ENCODE data around the gene ALKBH2. TPM values are rescaled to one million over a fixed set of nuclear protein-coding genes. Genes with fewer than 3 reads are reported as not detected.

ALKBH2 gene
- total and polyA plus RNA-seq, 2 of the 8 experiments (the other 6 are each of a cell fraction or from before 2014, with no cell fraction given): 19.1 to 22.5 TPM

DNA sequence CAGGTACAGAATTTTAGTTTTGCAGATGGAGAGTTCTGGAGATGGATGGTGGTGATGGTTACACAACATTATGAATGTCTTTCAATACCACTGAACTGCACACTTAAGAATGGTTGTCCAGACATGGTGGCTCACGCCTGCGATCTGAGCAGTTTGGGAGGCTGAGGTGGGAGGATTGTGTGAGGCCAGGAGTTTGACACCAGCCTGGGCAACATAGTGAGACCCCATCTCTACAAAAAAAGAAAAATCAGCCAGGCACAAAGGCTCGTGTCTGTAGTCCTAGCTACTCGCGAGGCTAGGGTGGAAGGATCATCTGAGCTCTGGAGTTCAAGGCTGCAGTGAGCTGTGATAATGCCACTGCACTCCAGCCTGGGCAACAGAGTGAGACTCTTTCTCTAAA lies 49.0 kb downstream of the ALKBH2 start (continued):
- TF ChIP-seq TBP (IDR thresholded peaks at IDR 0.05; ENCODE audit: low read depth, low read length) (no peak), KDM5A (IDR thresholded peaks at IDR 0.05; ENCODE audit: low read length) (no peak), CHD2 (IDR thresholded peaks at IDR 0.05; ENCODE audit: low read length) (no peak), TAF7 (optimal IDR thresholded peaks at IDR 0.05; ENCODE audit: borderline replicate concordance, low read depth, low read length) (no peak), HDAC6 (IDR thresholded peaks at IDR 0.05; ENCODE audit: low read depth, low read length) (no peak), NANOG (IDR thresholded peaks at IDR 0.05; ENCODE audit: insufficient read depth, low read depth, low read length, poor library complexity, severe bottlenecking) (no peak), MAFK (IDR thresholded peaks at IDR 0.05; ENCODE audit: low read depth, low read length) (no peak)

Small RNAs within 50 kb of the gene (small RNA-seq; reads per million reads assigned to genes)
- gene RNA5SP372 (ENCODE audit: insufficient read depth): not detected

Other genes with a start within 250 kb of the ALKBH2 start
- 17.0 and 17.9 TPM in 2 replicates for gene SSH1, start 235.9 kb downstream of the ALKBH2 start, total RNA-seq (2021; fragmentation: NEBNext Ultra II Directional; extraction: Animal tissue kit (Norgen Biotek cat#: 25700))
- 5.3 and 8.0 TPM in 2 replicates for gene SSH1, start 235.9 kb downstream of the ALKBH2 start, polyA plus RNA-seq (2011; rRNA removed)
- not detected in 2 replicates for gene DAO, start 213.4 kb downstream of the ALKBH2 start, total RNA-seq (2021; fragmentation: NEBNext Ultra II Directional; extraction: Animal tissue kit (Norgen Biotek cat#: 25700))
- gene DAO, start 213.4 kb downstream of the ALKBH2 start, polyA plus RNA-seq (2011; rRNA removed): not detected in 2 replicates
- gene SVOP, start 72.4 kb downstream of the ALKBH2 start, total RNA-seq (2021; fragmentation: NEBNext Ultra II Directional; extraction: Animal tissue kit (Norgen Biotek cat#: 25700)): 0.33 TPM in 1 of 2 replicates, not detected in the other
- gene SVOP, start 72.4 kb downstream of the ALKBH2 start, polyA plus RNA-seq (2011; rRNA removed): 0.05 and 0.06 TPM in 2 replicates
- gene USP30, start 40.9 kb downstream of the ALKBH2 start, total RNA-seq (2021; fragmentation: NEBNext Ultra II Directional; extraction: Animal tissue kit (Norgen Biotek cat#: 25700)): 6.6 and 7.0 TPM in 2 replicates
- 12.2 and 14.6 TPM in 2 replicates for gene USP30, start 40.9 kb downstream of the ALKBH2 start, polyA plus RNA-seq (2011; rRNA removed)
- gene UNG, start 4.1 kb upstream of the ALKBH2 start, total RNA-seq (2021; fragmentation: NEBNext Ultra II Directional; extraction: Animal tissue kit (Norgen Biotek cat#: 25700)): 160 and 163 TPM in 2 replicates
- gene UNG, start 4.1 kb upstream of the ALKBH2 start, polyA plus RNA-seq (2011; rRNA removed): 71.6 and 84.5 TPM in 2 replicates
- gene ACACB, start 23.1 kb upstream of the ALKBH2 start, total RNA-seq (2021; fragmentation: NEBNext Ultra II Directional; extraction: Animal tissue kit (Norgen Biotek cat#: 25700)): 12.9 and 15.3 TPM in 2 replicates
- 5.8 and 7.1 TPM in 2 replicates for gene ACACB, start 23.1 kb upstream of the ALKBH2 start, polyA plus RNA-seq (2011; rRNA removed)
- gene FOXN4, start 215.8 kb upstream of the ALKBH2 start, total RNA-seq (2021; fragmentation: NEBNext Ultra II Directional; extraction: Animal tissue kit (Norgen Biotek cat#: 25700)): 0.26 and 0.57 TPM in 2 replicates
- gene FOXN4, start 215.8 kb upstream of the ALKBH2 start, polyA plus RNA-seq (2011; rRNA removed): 0.29 and 0.78 TPM in 2 replicates

Measured in H1 (cell line).